RWPE2 (cell line): Measurements from ENCODE around the gene WDR36.

Experiments
- ATAC-seq: fragments of 200-7000 bp; cut with Tn5 transposase; 3 replicates; pipeline ENCODE4 v1.9.1; 2021; ENCODE audit warnings: low read depth
- DNase-seq: peaks from one replicate; pipeline ENCODE4 v3.0.0-alpha.2; 2020; ENCODE audit warnings: low spot score
- H3K27ac ChIP-seq: fragments of 450-650 bp; 2 replicates; pipeline ENCODE4 v1.5.1; 2017; ENCODE audit warnings: mild to moderate bottlenecking; ENCODE audit not compliant: poor library complexity, severe bottlenecking
- H3K27me3 ChIP-seq: fragments of 250-450 bp; sonication (Bioruptor Pico); 2 replicates; pipeline ENCODE4 v1.5.1; 2021; ENCODE audit warnings: mild to moderate bottlenecking, moderate library complexity; ENCODE audit not compliant: insufficient read depth, poor library complexity, severe bottlenecking
- H3K36me3 ChIP-seq: fragments of 250-450 bp; sonication (Bioruptor Pico); 2 replicates; pipeline ENCODE4 v1.5.1; 2020; ENCODE audit warnings: low read depth, mild to moderate bottlenecking, moderate library complexity
- H3K4me1 ChIP-seq: fragments of 250-450 bp; sonication (Bioruptor Pico); 2 replicates; pipeline ENCODE4 v1.5.1; 2021; ENCODE audit warnings: mild to moderate bottlenecking, moderate library complexity; ENCODE audit not compliant: insufficient read depth, poor library complexity, severe bottlenecking
- H3K4me3 ChIP-seq: fragments of 250-450 bp; sonication (Bioruptor Pico); 2 replicates; pipeline ENCODE4 v1.5.1; 2021; ENCODE audit warnings: mild to moderate bottlenecking, moderate library complexity; ENCODE audit not compliant: severe bottlenecking
- H3K9me3 ChIP-seq: fragments of 250-450 bp; sonication (Bioruptor Pico); 2 replicates; pipeline ENCODE4 v1.5.1; 2021; ENCODE audit warnings: mild to moderate bottlenecking, moderate library complexity; ENCODE audit not compliant: severe bottlenecking
- TF ChIP-seq, protein P1 (sequence below): fragments of 450-650 bp; IDR thresholded peaks from one replicate; pipeline ENCODE4 v1.5.1; 2017; ENCODE audit warnings: mild to moderate bottlenecking, moderate library complexity; ENCODE audit not compliant: poor library complexity, severe bottlenecking

WDR36 gene

GRCh38 chr5:111126896-111127295 is 34.7 kb downstream of the WDR36 start:
- TF ChIP-seq, protein P1, sequence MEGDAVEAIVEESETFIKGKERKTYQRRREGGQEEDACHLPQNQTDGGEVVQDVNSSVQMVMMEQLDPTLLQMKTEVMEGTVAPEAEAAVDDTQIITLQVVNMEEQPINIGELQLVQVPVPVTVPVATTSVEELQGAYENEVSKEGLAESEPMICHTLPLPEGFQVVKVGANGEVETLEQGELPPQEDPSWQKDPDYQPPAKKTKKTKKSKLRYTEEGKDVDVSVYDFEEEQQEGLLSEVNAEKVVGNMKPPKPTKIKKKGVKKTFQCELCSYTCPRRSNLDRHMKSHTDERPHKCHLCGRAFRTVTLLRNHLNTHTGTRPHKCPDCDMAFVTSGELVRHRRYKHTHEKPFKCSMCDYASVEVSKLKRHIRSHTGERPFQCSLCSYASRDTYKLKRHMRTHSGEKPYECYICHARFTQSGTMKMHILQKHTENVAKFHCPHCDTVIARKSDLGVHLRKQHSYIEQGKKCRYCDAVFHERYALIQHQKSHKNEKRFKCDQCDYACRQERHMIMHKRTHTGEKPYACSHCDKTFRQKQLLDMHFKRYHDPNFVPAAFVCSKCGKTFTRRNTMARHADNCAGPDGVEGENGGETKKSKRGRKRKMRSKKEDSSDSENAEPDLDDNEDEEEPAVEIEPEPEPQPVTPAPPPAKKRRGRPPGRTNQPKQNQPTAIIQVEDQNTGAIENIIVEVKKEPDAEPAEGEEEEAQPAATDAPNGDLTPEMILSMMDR, result no peak
- peaks cover 17% of the 10 kb centered on the region for H3K4me1 ChIP-seq
- H3K36me3 ChIP-seq, result peaks cover 73% of the 10 kb centered on the region
- DNase-seq, result no peak
- H3K27me3 ChIP-seq, result no peaks in the 10 kb centered on the region
- H3K27ac ChIP-seq, result peak overlapping the region; percentile 50
- no peaks in the 10 kb centered on the region for H3K9me3 ChIP-seq
- no peak for ATAC-seq
- H3K4me3 ChIP-seq, result no peak overlapping the region

DNA sequence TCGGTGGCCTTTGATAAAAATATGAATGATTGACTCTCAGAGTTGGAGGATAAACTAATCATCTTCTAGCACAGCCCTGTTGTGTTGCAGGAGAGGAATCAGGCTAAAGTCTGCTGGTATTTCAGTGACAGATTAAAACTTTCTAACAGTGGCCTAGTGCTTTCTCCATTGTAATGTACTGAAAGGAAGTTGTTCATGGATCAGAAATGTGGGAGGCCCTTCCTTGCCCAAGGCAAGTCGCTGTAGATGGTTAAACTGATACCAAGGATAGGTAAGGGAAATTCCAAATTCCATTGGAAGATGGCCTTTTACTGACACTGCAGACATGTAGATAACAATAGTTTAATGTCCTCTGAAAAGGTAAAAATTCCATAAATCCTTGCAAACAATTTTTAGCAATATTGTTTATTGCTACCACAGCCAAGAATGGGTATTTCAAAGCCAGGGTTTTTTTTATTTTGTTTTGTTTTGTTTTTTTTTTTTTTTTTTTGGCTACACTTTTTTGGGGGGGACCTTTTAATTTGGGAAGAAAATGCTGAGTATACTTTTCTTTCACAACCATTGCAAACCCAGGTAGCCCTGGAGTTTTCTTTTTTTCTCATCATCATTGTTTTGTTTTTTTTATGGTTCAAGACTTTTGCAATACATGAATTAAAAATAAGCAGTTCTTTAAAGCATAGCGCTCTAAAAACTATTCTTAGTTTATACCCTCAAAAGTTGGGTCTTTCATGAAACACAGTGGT is 35.5 kb downstream of the WDR36 start:
- no peaks in the 10 kb centered on the region for H3K9me3 ChIP-seq
- TF ChIP-seq, protein P1, result no peak
- peak; percentile 96 for ATAC-seq
- no peaks in the 10 kb centered on the region for H3K27me3 ChIP-seq
- H3K36me3 ChIP-seq, result peaks cover 66% of the 10 kb centered on the region
- H3K4me1 ChIP-seq, result peaks cover 17% of the 10 kb centered on the region
- no peak overlapping the region for H3K4me3 ChIP-seq
- DNase-seq, result no peak
- peak overlapping the region; percentile 50 for H3K27ac ChIP-seq

GRCh38 chr5:111129938-111130337 is 37.8 kb downstream of the WDR36 start:
- Histone ChIP-seq H3K4me1 (peaks cover 17% of the 10 kb centered on the region), H3K4me3 (no peak overlapping the region), H3K27ac (peak overlapping the region; percentile 5), H3K9me3 (no peaks in the 10 kb centered on the region), H3K27me3 (no peaks in the 10 kb centered on the region), H3K36me3 (peaks cover 43% of the 10 kb centered on the region)
- TF ChIP-seq, protein P1, result no peak
- no peak for DNase-seq
- no peak for ATAC-seq

- no peak overlapping the region for H3K4me3 ChIP-seq
- H3K27me3 ChIP-seq, result no peaks in the 10 kb centered on the region
- H3K36me3 ChIP-seq, result peaks cover 29% of the 10 kb centered on the region
- no peak overlapping the region for H3K27ac ChIP-seq
- H3K4me1 ChIP-seq, result peaks cover 17% of the 10 kb centered on the region
- no peak for ATAC-seq
- no peaks in the 10 kb centered on the region for H3K9me3 ChIP-seq
- DNase-seq, result no peak
- TF ChIP-seq, protein P1, result no peak
Measured at GRCh38 chr5:111131356-111131755, 39.2 kb downstream of the WDR36 start.

GRCh38 chr5:111132076-111132475 is 39.9 kb downstream of the WDR36 start:
- peaks cover 22% of the 10 kb centered on the region for H3K36me3 ChIP-seq
- peaks cover 12% of the 10 kb centered on the region for H3K4me1 ChIP-seq
- H3K27me3 ChIP-seq, result no peaks in the 10 kb centered on the region
- no peak overlapping the region for H3K4me3 ChIP-seq
- H3K27ac ChIP-seq, result no peak overlapping the region
- DNase-seq (no peak), ATAC-seq (no peak)
- TF ChIP-seq, protein P1, result no peak
- no peaks in the 10 kb centered on the region for H3K9me3 ChIP-seq
